Endothelial cell of umbilical vein (primary cell): ENCODE data around the gene RASIP1. TPM values are rescaled to one million over a fixed set of nuclear protein-coding genes. Genes with fewer than 3 reads are reported as not detected.
A peak's percentile ranks its signal among the peaks of the same experiment; 100 is the strongest.

ENCODE experiments used
- BruUV-seq: library from RNA; stranded (reverse); fragments of 400-500 nt; replicated peaks from 2 replicates; lab custom pipeline; 2021; lab: Mats Ljungman, UMichigan
- CTCF ChIA-PET: fragments of 300-600, 350-600 bp; sonication (Branson Sonifier 250); formaldehyde crosslinking; loops from one replicate; lab custom pipeline; 2021; ENCODE audit warnings: antibody characterized with exemption, inconsistent platforms; lab: Charles Lee
- POLR2A ChIA-PET: fragments of 300-600, 350-600 bp; sonication (Branson Sonifier 250); formaldehyde crosslinking; loops from one replicate; lab custom pipeline; 2021; ENCODE audit warnings: antibody characterized with exemption, inconsistent platforms; lab: Charles Lee
- DNase-seq: peaks from one replicate; pipeline ENCODE4 v3.0.0-alpha.2; 2011; ENCODE audit warnings: low read depth, low spot score
- FAIRE-seq: peaks from 2 replicates; lab custom pipeline; 2011; peaks lifted over from hg19 to GRCh38; lab: Jason Lieb, UNC
- H2AFZ ChIP-seq: 2 replicates; pipeline ENCODE4 v1.6.0; 2012; ENCODE audit warnings: low read depth, low read length, control low read depth, inconsistent platforms
- H3K27ac ChIP-seq: 2 replicates; pipeline ENCODE4 v1.5.1; 2011; ENCODE audit warnings: low read depth, mild to moderate bottlenecking, control low read depth, low read length, moderate library complexity; ENCODE audit not compliant: insufficient read depth
- H3K27me3 ChIP-seq, 2 experiments: 2 replicates each; pipeline versions ENCODE4 v1.6.0 to v1.6.1; 2011; ENCODE audit warnings: low read length in 2 of 2, mixed read lengths in 1 of 2; ENCODE audit not compliant: control insufficient read depth in 2 of 2, insufficient read depth in 2 of 2
- H3K36me3 ChIP-seq, 2 experiments: 2 replicates in 1 of 2; 3 replicates in 1 of 2; pipeline ENCODE4 v1.5.1; 2011; ENCODE audit warnings: low read length in 2 of 2, mild to moderate bottlenecking in 1 of 2, moderate library complexity in 1 of 2; ENCODE audit not compliant: control insufficient read depth in 2 of 2, insufficient read depth in 2 of 2; ENCODE audit errors: extremely low read depth in 1 of 2
- H3K4me1 ChIP-seq: 3 replicates; pipeline ENCODE4 v1.5.1; 2011; ENCODE audit warnings: mild to moderate bottlenecking, low read length; ENCODE audit not compliant: control insufficient read depth, insufficient read depth; ENCODE audit errors: extremely low read depth
- H3K4me2 ChIP-seq: 2 replicates; pipeline ENCODE4 v1.6.1; 2011; ENCODE audit warnings: low read length, control low read depth, mixed read lengths; ENCODE audit not compliant: insufficient read depth
- H3K4me3 ChIP-seq, 3 experiments: fragments of 200-600 bp in 1 of 3; sonication (generic), shearing (Covaris generic) in 1 of 3; replicated peaks in 1 of 3; 2 replicates each; pipeline ENCODE4 v1.5.1; 2011 to 2016; ENCODE audit warnings: control low read depth in 3 of 3, low read length in 3 of 3, mild to moderate bottlenecking in 2 of 3, inconsistent platforms in 1 of 3, low read depth in 1 of 3, moderate library complexity in 1 of 3; ENCODE audit not compliant: insufficient read depth in 1 of 3
- H3K79me2 ChIP-seq: 2 replicates; pipeline ENCODE4 v1.6.0; 2012; ENCODE audit warnings: low read length, inconsistent platforms; ENCODE audit not compliant: control insufficient read depth, insufficient read depth
- H3K9ac ChIP-seq: replicated peaks from 2 replicates; pipeline ENCODE3; 2011; ENCODE audit warnings: low read length, control low read depth; ENCODE audit not compliant: insufficient read depth; ENCODE audit errors: extremely low read depth
- H3K9me1 ChIP-seq: replicated peaks from 3 replicates; pipeline ENCODE4 v1.6.0; 2011; ENCODE audit warnings: mild to moderate bottlenecking, low read length; ENCODE audit not compliant: control insufficient read depth, insufficient read depth; ENCODE audit errors: extremely low read depth
- H3K9me3 ChIP-seq: replicated peaks from 2 replicates; pipeline ENCODE4 v1.5.1; 2012; ENCODE audit warnings: low read length, inconsistent platforms; ENCODE audit not compliant: control insufficient read depth, insufficient read depth
- H4K20me1 ChIP-seq: replicated peaks from 2 replicates; pipeline ENCODE3; 2011; ENCODE audit warnings: mild to moderate bottlenecking, low read length; ENCODE audit not compliant: control insufficient read depth, insufficient read depth; ENCODE audit errors: extremely low read depth
- EZH2 ChIP-seq: IDR thresholded peaks from 2 replicates; pipeline ENCODE4 v1.6.1; 2012; ENCODE audit warnings: borderline replicate concordance, low read depth, mild to moderate bottlenecking, moderate library complexity, low read length, inconsistent platforms; ENCODE audit not compliant: severe bottlenecking
- FOS ChIP-seq: IDR thresholded peaks from 2 replicates; pipeline ENCODE4 v1.6.1; 2011; ENCODE audit warnings: mild to moderate bottlenecking, low read length, moderate library complexity, borderline replicate concordance; ENCODE audit not compliant: insufficient read depth
- GATA2 ChIP-seq: IDR thresholded peaks from 2 replicates; pipeline ENCODE4 v1.7.0; 2011; ENCODE audit warnings: low read depth, mild to moderate bottlenecking, moderate library complexity, mixed read lengths, low read length; ENCODE audit not compliant: insufficient read length, insufficient read depth
- JUN ChIP-seq: IDR thresholded peaks from 2 replicates; pipeline ENCODE4 v1.6.1; 2011; ENCODE audit warnings: borderline replicate concordance, low read depth; ENCODE audit not compliant: insufficient read length, insufficient read depth
- MYC ChIP-seq: IDR thresholded peaks from one replicate; pipeline ENCODE4 v1.6.1; 2011; ENCODE audit warnings: mild to moderate bottlenecking, low read depth, low read length
- POLR2A ChIP-seq: IDR thresholded peaks from 2 replicates; pipeline ENCODE4 v1.6.1; 2012; ENCODE audit warnings: low read depth, mild to moderate bottlenecking, control low read depth, low read length
- POLR2AphosphoS5 ChIP-seq: IDR thresholded peaks from 2 replicates; pipeline ENCODE4 v1.6.1; 2012; ENCODE audit warnings: low read depth, mild to moderate bottlenecking, control low read depth, low read length, moderate library complexity; ENCODE audit not compliant: insufficient read depth
- dilution Hi-C: fragments of 300-500 bp; cut with MboI; formaldehyde crosslinking; loops from one replicate; pipeline ENCODE4 v1.15.0; 2019; ENCODE audit warnings: low sequenced_read_pairs; ENCODE audit not compliant: extremely low pct_ligation_motif_present
- intact Hi-C: fragments of 100-400 bp; cut with micrococcal nuclease; formaldehyde crosslinking; loops from one replicate; pipeline ENCODE4 v1.10.0; 2022
- polyA plus RNA-seq, 4 experiments: library from polyadenylated mRNA; depleted of rRNA in 3 of 4; stranded (reverse) in 3 of 4; unstranded in 1 of 4; fragments of >200 nt; gene quantifications; 2 replicates each; pipeline versions ENCODE4 v1.2.1 to v1.2.3, GENCODE V29; 2011 to 2012; ENCODE audit warnings: missing spikeins in 1 of 4
- total RNA-seq: library from RNA; stranded (reverse); gene quantifications from 2 replicates; pipeline ENCODE4 v1.2.3, GENCODE V29; 2021
- TF ChIP-seq, protein P1 (sequence below): IDR thresholded peaks from 2 replicates; pipeline ENCODE4 v1.6.1; 2011; ENCODE audit not compliant: insufficient read depth, insufficient read length
- TF ChIP-seq, protein P2 (sequence below), 2 donors: IDR thresholded peaks; 1 replicate in 1 of 2; 2 replicates in 1 of 2; pipeline ENCODE4 v1.5.1; 2011; ENCODE audit warnings: low read length in 2 of 2, mild to moderate bottlenecking in 2 of 2, moderate library complexity in 2 of 2, control low read depth in 1 of 2, inconsistent platforms in 1 of 2, low read depth in 1 of 2; ENCODE audit not compliant: insufficient read depth in 1 of 2; ENCODE audit errors: extremely low read depth in 1 of 2

RASIP1 gene
- total and polyA plus RNA-seq, 2 donors (not counting 3 experiments of a cell fraction or from before 2014, with no cell fraction given): 66.2 to 82.1 TPM

DNA sequence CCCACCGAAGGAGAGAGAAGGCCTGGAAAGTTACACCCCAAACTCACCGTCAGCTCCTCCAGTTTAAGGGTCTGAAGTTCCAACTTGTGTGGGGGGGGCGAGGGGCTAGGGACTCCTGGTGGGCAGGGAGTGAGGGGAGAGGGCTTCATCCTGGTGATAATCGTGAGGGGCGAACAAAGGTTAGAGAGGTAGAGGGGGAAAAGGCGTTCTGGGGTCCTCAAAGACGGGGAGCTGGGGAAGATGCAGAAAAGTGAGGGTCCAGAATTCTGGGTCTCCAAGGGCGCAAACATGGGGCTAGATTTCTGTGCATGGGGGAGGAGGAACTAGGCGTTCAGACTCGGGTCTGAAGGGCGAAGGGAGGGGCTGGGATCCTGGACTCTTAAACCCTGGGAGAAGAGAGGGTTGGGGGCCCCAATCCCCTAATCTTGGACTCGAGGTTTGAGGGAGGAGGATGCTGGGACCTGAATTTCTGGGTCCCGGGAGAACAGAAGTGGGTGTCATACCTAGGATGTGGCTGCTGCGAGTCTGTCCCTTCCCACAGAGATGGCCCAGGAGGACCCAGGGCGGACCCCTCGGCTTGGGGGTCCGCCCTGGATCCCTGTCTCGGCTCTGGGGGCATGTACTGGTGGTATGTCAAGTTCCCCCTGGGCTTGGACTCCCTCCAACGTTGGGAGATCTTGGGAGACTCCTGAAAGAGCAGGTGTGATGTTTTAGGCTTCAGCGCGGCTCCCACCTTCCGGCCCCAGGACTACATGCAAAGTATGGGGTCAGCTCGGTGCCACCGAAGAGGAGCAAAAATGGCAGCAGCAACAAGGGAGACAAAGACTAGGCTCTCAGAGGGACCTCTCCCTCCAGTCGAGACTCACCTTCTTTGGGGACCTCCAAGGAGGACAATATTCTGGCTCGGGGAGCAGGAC lies 25.4 kb downstream of the RASIP1 start:
- TF ChIP-seq MYC (no peak), EZH2 (no peak), JUN (no peak), POLR2AphosphoS5 (no peak), FOS (no peak), GATA2 (no peak), POLR2A (no peak)
- TF ChIP-seq, protein P1, sequence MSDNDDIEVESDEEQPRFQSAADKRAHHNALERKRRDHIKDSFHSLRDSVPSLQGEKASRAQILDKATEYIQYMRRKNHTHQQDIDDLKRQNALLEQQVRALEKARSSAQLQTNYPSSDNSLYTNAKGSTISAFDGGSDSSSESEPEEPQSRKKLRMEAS: no peak
- TF ChIP-seq, protein P2, sequence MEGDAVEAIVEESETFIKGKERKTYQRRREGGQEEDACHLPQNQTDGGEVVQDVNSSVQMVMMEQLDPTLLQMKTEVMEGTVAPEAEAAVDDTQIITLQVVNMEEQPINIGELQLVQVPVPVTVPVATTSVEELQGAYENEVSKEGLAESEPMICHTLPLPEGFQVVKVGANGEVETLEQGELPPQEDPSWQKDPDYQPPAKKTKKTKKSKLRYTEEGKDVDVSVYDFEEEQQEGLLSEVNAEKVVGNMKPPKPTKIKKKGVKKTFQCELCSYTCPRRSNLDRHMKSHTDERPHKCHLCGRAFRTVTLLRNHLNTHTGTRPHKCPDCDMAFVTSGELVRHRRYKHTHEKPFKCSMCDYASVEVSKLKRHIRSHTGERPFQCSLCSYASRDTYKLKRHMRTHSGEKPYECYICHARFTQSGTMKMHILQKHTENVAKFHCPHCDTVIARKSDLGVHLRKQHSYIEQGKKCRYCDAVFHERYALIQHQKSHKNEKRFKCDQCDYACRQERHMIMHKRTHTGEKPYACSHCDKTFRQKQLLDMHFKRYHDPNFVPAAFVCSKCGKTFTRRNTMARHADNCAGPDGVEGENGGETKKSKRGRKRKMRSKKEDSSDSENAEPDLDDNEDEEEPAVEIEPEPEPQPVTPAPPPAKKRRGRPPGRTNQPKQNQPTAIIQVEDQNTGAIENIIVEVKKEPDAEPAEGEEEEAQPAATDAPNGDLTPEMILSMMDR (IDR thresholded peaks at IDR 0.05; ENCODE audit: extremely low read depth in 1 of 2, insufficient read depth in 1 of 2, low read depth in 1 of 2, low read length in 2 of 2): no peak
- dilution Hi-C loops (no loop called here), intact Hi-C loops (loop anchor here (1.0 kb wide), 4 partner anchors 10 to 69 kb away; partner anchors contain the start of genes CA11 and RASIP1)
- Histone ChIP-seq H3K27me3 (no peaks in the 10 kb centered on the region), H3K79me2 (no peaks in the 10 kb centered on the region), H3K9me1 (no peaks in the 10 kb centered on the region), H3K4me2 (peak overlapping the region; percentile 72), H3K4me1 (peaks cover 15% of the 10 kb centered on the region), H3K36me3 (no peaks in the 10 kb centered on the region), H3K9me3 (no peaks in the 10 kb centered on the region), H4K20me1 (no peaks in the 10 kb centered on the region), H3K27ac (peak overlapping the region; percentile 52), H3K4me3 (peak overlapping the region; percentile 31 to 43 (median 41)), H2AFZ (peak overlapping the region; percentile 69), H3K9ac (peak overlapping the region; percentile 76)
- BruUV-seq: no TSS peak
- DNase-seq (peak; percentile 22), FAIRE-seq (no peak)
- ChIA-PET CTCF (interaction anchor here (1.0 to 3.9 kb wide), 6 partner anchors 10 to 69 kb away, joined by 5 to 29 read pairs (median 16); partner anchors contain the start of gene CA11), POLR2A (no interaction called here)
